ENCODE measurements around the gene TIAM2. TPM values are rescaled to one million over a fixed set of nuclear protein-coding genes. Genes with fewer than 3 reads are reported as not detected.
"Not testable (repeated sequence)": the region's sequence is repeated elsewhere in the genome, so short reads cannot be mapped to it uniquely, and the experiment has no call there.

TIAM2 gene
- total RNA-seq, 1 donor from 2014 or later, result 18.1 TPM

GRCh38 chr6:155212106-155212505 lies 217.0 kb downstream of the TIAM2 start:
- H3K9me3 Mint-ChIP-seq, result peaks cover 6% of the 10 kb centered on the region
- no peak for DNase-seq (ENCODE audit: low spot score in 2 of 2, unreplicated experiment in 2 of 2)
- H3K27me3 Mint-ChIP-seq (ENCODE audit: low read depth), result no peaks in the 10 kb centered on the region
- H3K27ac Mint-ChIP-seq, result no peak overlapping the region
- no peak overlapping the region for H3K4me3 Mint-ChIP-seq
- no peak for TF ChIP-seq CTCF (IDR thresholded peaks at IDR 0.05; ENCODE audit: unreplicated experiment)
- peaks cover 17% of the 10 kb centered on the region for H3K4me1 Mint-ChIP-seq
- peaks cover 7% of the 10 kb centered on the region for H3K36me3 Mint-ChIP-seq

GRCh38 chr6:155212616-155213380 lies 217.7 kb downstream of the TIAM2 start:
- Mint-ChIP-seq H3K4me3 (no peak overlapping the region), H3K36me3 (peaks cover 7% of the 10 kb centered on the region), H3K27ac (no peak overlapping the region), H3K27me3 (ENCODE audit: low read depth) (no peaks in the 10 kb centered on the region), H3K9me3 (peaks cover 6% of the 10 kb centered on the region), H3K4me1 (peaks cover 19% of the 10 kb centered on the region)
- TF ChIP-seq CTCF (IDR thresholded peaks at IDR 0.05; ENCODE audit: unreplicated experiment), result no peak
- no peak for DNase-seq (ENCODE audit: low spot score in 2 of 2, unreplicated experiment in 2 of 2)

- no peaks in the 10 kb centered on the region for H3K27me3 Mint-ChIP-seq (ENCODE audit: low read depth)
These were observed 218.7 kb downstream of the TIAM2 start for GRCh38 chr6:155213611-155214372.

GRCh38 chr6:155215906-155216305 lies 220.8 kb downstream of the TIAM2 start:
- H3K27me3 Mint-ChIP-seq (ENCODE audit: low read depth), result no peaks in the 10 kb centered on the region
- H3K36me3 Mint-ChIP-seq, result peaks cover 10% of the 10 kb centered on the region
- no peak for DNase-seq (ENCODE audit: low spot score in 2 of 2, unreplicated experiment in 2 of 2)
- no peak overlapping the region for H3K4me3 Mint-ChIP-seq
- no peak overlapping the region for H3K27ac Mint-ChIP-seq
- peaks cover 6% of the 10 kb centered on the region for H3K9me3 Mint-ChIP-seq
- peaks cover 9% of the 10 kb centered on the region for H3K4me1 Mint-ChIP-seq
- TF ChIP-seq CTCF (IDR thresholded peaks at IDR 0.05; ENCODE audit: unreplicated experiment), result no peak

More at GRCh38 chr6:155213611-155214372, 218.7 kb downstream of the TIAM2 start:
- Mint-ChIP-seq H3K36me3 (peaks cover 7% of the 10 kb centered on the region), H3K4me3 (no peak overlapping the region), H3K27ac (no peak overlapping the region), H3K9me3 (peaks cover 6% of the 10 kb centered on the region), H3K4me1 (peaks cover 16% of the 10 kb centered on the region)
- no peak for DNase-seq (ENCODE audit: low spot score in 2 of 2, unreplicated experiment in 2 of 2)
- no peak for TF ChIP-seq CTCF (IDR thresholded peaks at IDR 0.05; ENCODE audit: unreplicated experiment)

- no peak for TF ChIP-seq CTCF (IDR thresholded peaks at IDR 0.05; ENCODE audit: unreplicated experiment)
- peaks cover 8% of the 10 kb centered on the region for H3K36me3 Mint-ChIP-seq
- no peak overlapping the region for H3K4me3 Mint-ChIP-seq
- H3K27ac Mint-ChIP-seq, result peak overlapping the region; percentile 11
- H3K9me3 Mint-ChIP-seq, result peaks cover 6% of the 10 kb centered on the region
- no peaks in the 10 kb centered on the region for H3K27me3 Mint-ChIP-seq (ENCODE audit: low read depth)
- peaks cover 9% of the 10 kb centered on the region for H3K4me1 Mint-ChIP-seq
- no peak for DNase-seq (ENCODE audit: low spot score in 2 of 2, unreplicated experiment in 2 of 2)
These were observed 221.4 kb downstream of the TIAM2 start for GRCh38 chr6:155216312-155217046.

GRCh38 chr6:155218711-155219110 lies 223.6 kb downstream of the TIAM2 start:
- H3K4me1 Mint-ChIP-seq; H3K4me3 Mint-ChIP-seq; H3K27me3 Mint-ChIP-seq (ENCODE audit: low read depth); DNase-seq (ENCODE audit: low spot score in 2 of 2, unreplicated experiment in 2 of 2); H3K27ac Mint-ChIP-seq; H3K36me3 Mint-ChIP-seq; H3K9me3 Mint-ChIP-seq: not testable (repeated sequence)

Measured in mesothelial cell of epicardium (in vitro differentiated cells).